IMR-90 (cell line): Measurements from ENCODE around the gene TMEM163. TPM values are rescaled to one million over a fixed set of nuclear protein-coding genes. Genes with fewer than 3 reads are reported as not detected.

Experiments used
- ATAC-seq: fragments of 200-7000 bp; cut with Tn5 transposase; 2 replicates; pipeline ENCODE4 v1.9.1; 2020; ENCODE audit warnings: low read depth, mild to moderate bottlenecking, moderate library complexity
- BruUV-seq: library from RNA; stranded (reverse); fragments of 400-500 nt; replicated peaks from 2 replicates; lab custom pipeline; 2021; lab: Mats Ljungman, UMichigan
- CTCF ChIA-PET: fragments of 300-600 bp; formaldehyde crosslinking; extraction: SDS; loops from one replicate; lab custom pipeline; 2021; ENCODE audit warnings: antibody characterized with exemption; lab: Yijun Ruan, JAX
- POLR2A ChIA-PET: fragments of 300-600 bp; sonication (Branson Sonifier 250); formaldehyde crosslinking; loops from one replicate; lab custom pipeline; 2022; ENCODE audit warnings: antibody characterized with exemption; ENCODE audit not compliant: unreplicated experiment; lab: Charles Lee
- DNase-seq: peaks from one replicate; pipeline ENCODE4 v3.0.0; 2013
- H2AFZ ChIP-seq: replicated peaks from 2 replicates; pipeline ENCODE3; 2013; ENCODE audit warnings: low read length, mild to moderate bottlenecking; ENCODE audit not compliant: poor library complexity
- H2AK5ac ChIP-seq: 2 replicates; pipeline ENCODE4 v1.6.1; 2013; ENCODE audit warnings: low read depth, low read length, inconsistent platforms
- H2AK9ac ChIP-seq: replicated peaks from 2 replicates; pipeline ENCODE3; 2013; ENCODE audit warnings: mild to moderate bottlenecking, low read depth, low read length, moderate library complexity; ENCODE audit not compliant: poor library complexity
- H2BK120ac ChIP-seq: 2 replicates; pipeline ENCODE4 v1.6.1; 2013; ENCODE audit warnings: low read depth, low read length, inconsistent platforms
- H2BK15ac ChIP-seq: 3 replicates; pipeline ENCODE4 v1.6.1; 2013; ENCODE audit warnings: low read depth, low read length, inconsistent platforms
- H2BK20ac ChIP-seq: 2 replicates; pipeline ENCODE4 v1.6.1; 2013; ENCODE audit warnings: low read depth, mild to moderate bottlenecking, inconsistent platforms, low read length, moderate library complexity
- H2BK5ac ChIP-seq: 2 replicates; pipeline ENCODE4 v1.6.1; 2013; ENCODE audit warnings: mild to moderate bottlenecking, low read depth, low read length, inconsistent platforms; ENCODE audit not compliant: poor library complexity, severe bottlenecking
- H3K14ac ChIP-seq: replicated peaks from 2 replicates; pipeline ENCODE4 v1.6.1; 2013; ENCODE audit warnings: low read depth, low read length, inconsistent platforms
- H3K18ac ChIP-seq: 2 replicates; pipeline ENCODE4 v1.6.1; 2013; ENCODE audit warnings: low read depth, low read length, control low read depth
- H3K23ac ChIP-seq: 2 replicates; pipeline ENCODE4 v1.6.1; 2013; ENCODE audit warnings: low read depth, low read length, inconsistent platforms
- H3K27ac ChIP-seq: 2 replicates; pipeline ENCODE4 v1.5.1; 2013; ENCODE audit warnings: mild to moderate bottlenecking, control low read depth, low read length; ENCODE audit not compliant: insufficient read depth
- H3K27me3 ChIP-seq: 2 replicates; pipeline ENCODE4 v1.6.1; 2013; ENCODE audit warnings: low read length; ENCODE audit not compliant: control insufficient read depth, insufficient read depth
- H3K36me3 ChIP-seq: 2 replicates; pipeline ENCODE4 v1.6.1; 2013; ENCODE audit warnings: low read length, mixed read lengths; ENCODE audit not compliant: control insufficient read depth, insufficient read depth
- H3K4ac ChIP-seq: 2 replicates; pipeline ENCODE4 v1.6.1; 2013; ENCODE audit warnings: low read depth, low read length, inconsistent platforms
- H3K4me1 ChIP-seq: 2 replicates; pipeline ENCODE4 v1.6.1; 2013; ENCODE audit warnings: low read length, mixed read lengths; ENCODE audit not compliant: control insufficient read depth, insufficient read depth
- H3K4me2 ChIP-seq: 2 replicates; pipeline ENCODE4 v1.6.1; 2013; ENCODE audit warnings: low read depth, mild to moderate bottlenecking, control low read depth, low read length, moderate library complexity
- H3K4me3 ChIP-seq: 2 replicates; pipeline ENCODE4 v1.5.1; 2013; ENCODE audit warnings: low read depth, mild to moderate bottlenecking, control low read depth, low read length, moderate library complexity; ENCODE audit not compliant: insufficient read depth
- H3K56ac ChIP-seq: 2 replicates; pipeline ENCODE4 v1.6.1; 2013; ENCODE audit warnings: low read length, inconsistent platforms; ENCODE audit not compliant: insufficient read depth; ENCODE audit errors: extremely low read depth
- H3K79me1 ChIP-seq, 2 experiments: 2 replicates each; pipeline ENCODE4 v1.6.1; 2013; ENCODE audit warnings: low read length in 2 of 2, inconsistent platforms in 1 of 2, low read depth in 1 of 2
- H3K9ac ChIP-seq: 2 replicates; pipeline ENCODE4 v1.6.1; 2013; ENCODE audit warnings: low read depth, low read length, control low read depth
- H3K9me1 ChIP-seq: 2 replicates; pipeline ENCODE4 v1.6.1; 2013; ENCODE audit warnings: low read length, inconsistent platforms; ENCODE audit not compliant: insufficient read depth
- H3K9me3 ChIP-seq: 2 replicates; pipeline ENCODE4 v1.6.1; 2013; ENCODE audit warnings: low read length; ENCODE audit not compliant: control insufficient read depth, insufficient read depth
- H4K20me1 ChIP-seq: 2 replicates; pipeline ENCODE4 v1.6.1; 2013; ENCODE audit warnings: low read length, inconsistent platforms; ENCODE audit not compliant: insufficient read depth
- H4K5ac ChIP-seq: 2 replicates; pipeline ENCODE4 v1.6.1; 2013; ENCODE audit warnings: mild to moderate bottlenecking, low read depth, low read length, control low read depth
- H4K8ac ChIP-seq, 2 experiments: 2 replicates each; pipeline ENCODE4 v1.6.1; 2013; ENCODE audit warnings: low read depth in 2 of 2, low read length in 2 of 2, control low read depth in 1 of 2, inconsistent platforms in 1 of 2
- H4K91ac ChIP-seq: 2 replicates; pipeline ENCODE4 v1.6.1; 2013; ENCODE audit warnings: low read depth, low read length, inconsistent platforms; ENCODE audit not compliant: insufficient read depth
- BHLHE40 ChIP-seq: fragments of 150-350 bp; IDR thresholded peaks from 2 replicates; pipeline ENCODE4 v1.6.1; 2016; ENCODE audit warnings: mild to moderate bottlenecking, low read depth, low read length
- CEBPB ChIP-seq: IDR thresholded peaks from 2 replicates; pipeline ENCODE4 v1.6.1; 2012; ENCODE audit warnings: low read depth, low read length, improper control_type of control experiment
- CHD1 ChIP-seq: IDR thresholded peaks from 2 replicates; pipeline ENCODE4 v1.6.1; 2012; ENCODE audit warnings: low read depth, low read length, improper control_type of control experiment
- CTCF ChIP-seq: conservative IDR thresholded peaks from 2 replicates; pipeline ENCODE4 v1.5.1; 2012; ENCODE audit warnings: mild to moderate bottlenecking, low read depth, low read length, improper control_type of control experiment
- FOS ChIP-seq: fragments of 150-350 bp; IDR thresholded peaks from 2 replicates; pipeline ENCODE4 v1.6.1; 2016; ENCODE audit warnings: low read depth, low read length
- MAFK ChIP-seq: IDR thresholded peaks from 2 replicates; pipeline ENCODE4 v1.6.1; 2012; ENCODE audit warnings: low read depth, low read length, improper control_type of control experiment
- NFE2L2 ChIP-seq: fragments of 150-350 bp; IDR thresholded peaks from 2 replicates; pipeline ENCODE4 v1.6.1; 2016; ENCODE audit warnings: low read depth, mild to moderate bottlenecking, low read length
- POLR2A ChIP-seq: IDR thresholded peaks from 2 replicates; pipeline ENCODE4 v1.6.1; 2012; ENCODE audit warnings: mild to moderate bottlenecking, low read depth, low read length
- RFX5 ChIP-seq: IDR thresholded peaks from 2 replicates; pipeline ENCODE4 v1.8.0; 2012; ENCODE audit warnings: low read depth, mild to moderate bottlenecking, low read length, moderate library complexity
- SMC3 ChIP-seq: fragments of 150-350 bp; IDR thresholded peaks from 2 replicates; pipeline ENCODE4 v1.6.1; 2016; ENCODE audit warnings: low read depth, mild to moderate bottlenecking, antibody characterized with exemption, low read length, moderate library complexity
- USF2 ChIP-seq: fragments of 150-350 bp; IDR thresholded peaks from 2 replicates; pipeline ENCODE4 v1.6.1; 2017; ENCODE audit warnings: mild to moderate bottlenecking, antibody characterized with exemption, low read length, low read depth
- WGBS, 2 experiments: methylation state at CpG; one replicate each; pipeline versions ENCODE4 v1.1.5 to v1.1.7; 2013; ENCODE audit warnings: missing lambda C conversion rate in 2 of 2; ENCODE audit not compliant: insufficient read length in 1 of 2; ENCODE audit errors: extremely low coverage in 2 of 2; 5-methylcytosine and 5-hydroxymethylcytosine counted together
- dilution Hi-C: fragments of 300-500 bp; cut with HindIII; formaldehyde crosslinking; loops from one replicate; pipeline ENCODE4 v1.14.3; 2018; ENCODE audit warnings: low sequenced_read_pairs; ENCODE audit not compliant: unreplicated experiment
- in situ Hi-C: fragments of 300-500 bp; cut with MboI; formaldehyde crosslinking; loops from 3 replicates; pipeline ENCODE4 v1.14.3; 2019; ENCODE audit warnings: low sequenced_read_pairs, inconsistent platforms, mixed read lengths
- intact Hi-C: fragments of 100-400 bp; cut with micrococcal nuclease; formaldehyde crosslinking; loops from 2 replicates; pipeline ENCODE4 v1.10.0; 2022
- polyA plus RNA-seq, 3 experiments: library from polyadenylated mRNA; depleted of rRNA; stranded (reverse); fragments of >200 nt; gene quantifications; 2 replicates each; pipeline ENCODE4 v1.2.3, GENCODE V29; 2012; ENCODE audit warnings: low replicate concordance in 1 of 3
- total RNA-seq: library from RNA; depleted of rRNA; stranded (reverse); fragments of >200 nt; gene quantifications from 2 replicates; pipeline ENCODE4 v1.2.3, GENCODE V29; 2012

TMEM163 gene
- total and polyA plus RNA-seq, 2 of the 4 experiments (the other 2 are of a cell fraction) = not detected

GRCh38 chr2:134623046-134623445 lies 95.8 kb downstream of the TMEM163 start:
- no peak overlapping the region for H2AK5ac ChIP-seq
- no peaks in the 10 kb centered on the region for H3K4me1 ChIP-seq
- DNase-seq (no peak), ATAC-seq (no peak)
- no peak overlapping the region for H2AK9ac ChIP-seq
- H2BK5ac ChIP-seq = no peak overlapping the region
- H2AFZ ChIP-seq = no peak overlapping the region
- no peaks in the 10 kb centered on the region for H3K36me3 ChIP-seq
- no peaks in the 10 kb centered on the region for H3K27me3 ChIP-seq
- H3K56ac ChIP-seq = no peak overlapping the region
- H3K9me1 ChIP-seq = no peaks in the 10 kb centered on the region
- no peak overlapping the region for H3K14ac ChIP-seq
- H3K4me3 ChIP-seq = no peak overlapping the region
- H3K4ac ChIP-seq = no peak overlapping the region
- H3K18ac ChIP-seq = no peak overlapping the region
- no peaks in the 10 kb centered on the region for H3K9me3 ChIP-seq
- no CpG with 5 or more reads among the region's 3 CpGs for WGBS, 2 experiments
- in situ Hi-C loops (no loop called here), intact Hi-C loops (no loop called here), dilution Hi-C loops (no loop called here)
- no peak overlapping the region for H2BK15ac ChIP-seq
- no peak overlapping the region for H4K8ac ChIP-seq
- no peak overlapping the region for H4K91ac ChIP-seq
- BruUV-seq = no TSS peak
- no peaks in the 10 kb centered on the region for H4K20me1 ChIP-seq
- POLR2A ChIA-PET = no interaction called here
- CTCF ChIA-PET = no interaction called here
- no peaks in the 10 kb centered on the region for H3K79me1 ChIP-seq
- no peak overlapping the region for H2BK120ac ChIP-seq
- H3K23ac ChIP-seq = no peak overlapping the region
- no peak overlapping the region for H3K4me2 ChIP-seq
- H4K5ac ChIP-seq = no peak overlapping the region
- no peak overlapping the region for H3K27ac ChIP-seq
- no peak overlapping the region for H2BK20ac ChIP-seq
- no peak overlapping the region for H3K9ac ChIP-seq
- TF ChIP-seq CTCF (no peak), BHLHE40 (no peak), SMC3 (no peak), CEBPB (no peak), NFE2L2 (no peak), RFX5 (no peak), POLR2A (no peak), USF2 (no peak), CHD1 (no peak), FOS (no peak), MAFK (no peak)
